ENCODE data around the gene BORCS5.
"Not testable (repeated sequence)": the region's sequence is repeated elsewhere in the genome, so short reads cannot be mapped to it uniquely, and the experiment has no call there.

BORCS5 gene

GRCh38 chr12:12498210-12498609 lies 141.3 kb downstream of the BORCS5 start:
- DNase-seq (ENCODE audit: low read depth, low spot score) = no peak
- no peak overlapping the region for H3K4me3 ChIP-seq (ENCODE audit: low read length)

- DNase-seq (ENCODE audit: low read depth, low spot score) = no peak
- H3K4me3 ChIP-seq (ENCODE audit: low read length) = no peak overlapping the region
These were observed 143.2 kb downstream of the BORCS5 start for GRCh38 chr12:12499909-12500604.

- no peak for DNase-seq (ENCODE audit: low read depth, low spot score)
These were observed 144.2 kb downstream of the BORCS5 start for GRCh38 chr12:12501121-12501520.

GRCh38 chr12:12502130-12502814 lies 145.4 kb downstream of the BORCS5 start:
- not testable (repeated sequence) for DNase-seq (ENCODE audit: low read depth, low spot score); H3K4me3 ChIP-seq (ENCODE audit: low read length)

More at GRCh38 chr12:12501121-12501520, 144.2 kb downstream of the BORCS5 start:
- H3K4me3 ChIP-seq (ENCODE audit: low read length) = no peak overlapping the region

GRCh38 chr12:12502815-12503151 lies 145.9 kb downstream of the BORCS5 start:
- no peak overlapping the region for H3K4me3 ChIP-seq (ENCODE audit: low read length)
- no peak for DNase-seq (ENCODE audit: low read depth, low spot score)

- H3K4me3 ChIP-seq (ENCODE audit: low read length) = no peak overlapping the region
- DNase-seq (ENCODE audit: low read depth, low spot score) = no peak
These were observed 146.7 kb downstream of the BORCS5 start for GRCh38 chr12:12503384-12504078.

- DNase-seq (ENCODE audit: low read depth, low spot score) = no peak
- H3K4me3 ChIP-seq (ENCODE audit: low read length) = no peak overlapping the region
These were observed 148.9 kb downstream of the BORCS5 start for GRCh38 chr12:12505544-12506495.

- no peak overlapping the region for H3K4me3 ChIP-seq (ENCODE audit: low read length)
- no peak for DNase-seq (ENCODE audit: low read depth, low spot score)
These were observed 149.6 kb downstream of the BORCS5 start for GRCh38 chr12:12506496-12506890.

DNA sequence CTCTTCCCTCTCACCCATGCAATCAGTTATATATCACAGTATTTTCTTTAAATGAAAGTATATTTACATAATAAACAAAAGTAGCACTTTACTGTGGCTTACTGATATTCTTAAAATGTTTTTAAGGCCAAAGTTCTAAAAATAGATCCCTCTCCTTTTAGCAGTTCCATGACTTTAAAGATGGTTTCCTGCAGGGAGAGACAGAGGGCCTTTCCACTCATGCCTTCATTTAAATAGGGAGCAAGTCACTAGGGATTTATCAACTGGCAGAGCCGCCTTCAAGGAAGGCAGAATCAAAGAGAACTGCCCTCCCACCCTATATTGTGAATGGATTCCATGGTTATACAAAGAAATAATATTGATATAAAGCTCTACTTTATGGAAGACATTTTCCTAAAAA lies 150.2 kb downstream of the BORCS5 start:
- DNase-seq (ENCODE audit: low read depth, low spot score) = no peak
- no peak overlapping the region for H3K4me3 ChIP-seq (ENCODE audit: low read length)

DNA sequence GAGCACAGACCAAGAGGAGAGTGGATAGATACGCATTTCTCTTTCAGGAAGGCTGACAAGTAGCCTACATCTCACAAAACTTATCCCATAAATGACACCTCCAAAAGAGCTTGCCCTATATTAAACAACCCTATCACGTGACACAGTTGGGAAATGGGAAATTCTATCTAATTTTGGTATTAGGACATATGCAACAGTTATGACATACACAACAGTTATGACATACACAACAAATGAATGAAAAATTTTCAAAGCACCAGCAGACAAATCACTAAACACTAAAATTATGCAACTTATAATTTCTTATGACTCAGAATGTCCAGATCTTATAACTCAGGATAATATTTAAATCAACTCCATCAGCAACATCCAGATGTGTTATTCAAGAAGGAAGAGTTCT lies 151.7 kb downstream of the BORCS5 start:
- no peak overlapping the region for H3K4me3 ChIP-seq (ENCODE audit: low read length)
- no peak for DNase-seq (ENCODE audit: low read depth, low spot score)

GRCh38 chr12:12510141-12510540 lies 153.3 kb downstream of the BORCS5 start:
- no peak for DNase-seq (ENCODE audit: low read depth, low spot score)
- no peak overlapping the region for H3K4me3 ChIP-seq (ENCODE audit: low read length)

DNA sequence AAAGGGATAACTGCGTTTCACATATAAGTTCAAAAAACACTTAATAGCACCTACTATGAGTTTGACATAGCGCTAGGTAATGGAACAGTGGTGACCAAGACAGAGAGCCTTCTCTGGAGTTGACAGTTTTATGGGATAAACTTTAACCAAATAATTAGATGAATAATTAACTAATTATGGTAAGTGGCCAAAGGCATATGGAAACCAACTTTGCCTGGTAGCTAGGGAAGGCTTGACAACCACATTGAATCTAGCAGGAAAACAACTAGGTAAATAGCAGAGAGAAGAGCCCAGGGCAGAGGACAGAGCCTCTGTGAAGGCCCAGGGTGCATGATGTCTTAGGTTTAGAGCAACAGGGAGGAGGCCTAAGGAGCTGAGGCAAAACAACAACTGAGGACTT lies 153.7 kb downstream of the BORCS5 start:
- no peak overlapping the region for H3K4me3 ChIP-seq (ENCODE audit: low read length)
- no peak for DNase-seq (ENCODE audit: low read depth, low spot score)

DNA sequence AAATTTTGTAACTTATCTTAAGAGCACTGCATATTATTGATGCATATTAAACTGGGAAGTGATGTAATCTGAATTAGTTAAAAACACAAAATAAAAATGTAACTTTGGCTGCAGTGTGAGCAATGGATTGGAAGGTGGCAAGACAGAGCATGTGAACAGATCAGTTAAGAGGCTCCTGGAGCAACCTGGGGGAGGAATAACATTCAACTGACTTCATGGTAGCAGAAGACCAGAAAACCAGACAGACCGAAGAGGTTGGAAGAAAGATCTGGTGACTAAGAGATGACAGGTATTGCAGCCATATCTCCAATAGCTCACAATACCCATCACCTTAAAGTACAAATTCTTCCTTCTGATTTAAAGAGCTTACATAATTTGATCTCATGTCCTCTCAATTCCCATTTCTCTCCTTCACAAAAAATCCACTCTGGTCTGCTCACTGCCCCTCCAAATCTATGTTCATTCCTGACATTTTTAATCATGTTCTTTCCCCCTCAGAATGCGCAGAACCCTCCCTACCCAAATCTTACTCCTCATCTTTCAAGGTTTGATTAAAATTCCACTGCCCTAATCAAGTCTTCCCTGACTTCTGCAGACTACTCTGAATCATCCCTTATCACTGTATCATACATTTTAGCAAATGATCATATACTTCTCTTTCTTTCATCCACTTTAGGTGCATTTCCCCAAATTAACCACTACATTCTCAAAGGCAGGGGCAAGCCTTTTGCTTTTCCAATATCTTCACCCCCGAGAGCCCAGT lies 154.3 kb downstream of the BORCS5 start:
- DNase-seq (ENCODE audit: low read depth, low spot score) = no peak
- no peak overlapping the region for H3K4me3 ChIP-seq (ENCODE audit: low read length)

DNA sequence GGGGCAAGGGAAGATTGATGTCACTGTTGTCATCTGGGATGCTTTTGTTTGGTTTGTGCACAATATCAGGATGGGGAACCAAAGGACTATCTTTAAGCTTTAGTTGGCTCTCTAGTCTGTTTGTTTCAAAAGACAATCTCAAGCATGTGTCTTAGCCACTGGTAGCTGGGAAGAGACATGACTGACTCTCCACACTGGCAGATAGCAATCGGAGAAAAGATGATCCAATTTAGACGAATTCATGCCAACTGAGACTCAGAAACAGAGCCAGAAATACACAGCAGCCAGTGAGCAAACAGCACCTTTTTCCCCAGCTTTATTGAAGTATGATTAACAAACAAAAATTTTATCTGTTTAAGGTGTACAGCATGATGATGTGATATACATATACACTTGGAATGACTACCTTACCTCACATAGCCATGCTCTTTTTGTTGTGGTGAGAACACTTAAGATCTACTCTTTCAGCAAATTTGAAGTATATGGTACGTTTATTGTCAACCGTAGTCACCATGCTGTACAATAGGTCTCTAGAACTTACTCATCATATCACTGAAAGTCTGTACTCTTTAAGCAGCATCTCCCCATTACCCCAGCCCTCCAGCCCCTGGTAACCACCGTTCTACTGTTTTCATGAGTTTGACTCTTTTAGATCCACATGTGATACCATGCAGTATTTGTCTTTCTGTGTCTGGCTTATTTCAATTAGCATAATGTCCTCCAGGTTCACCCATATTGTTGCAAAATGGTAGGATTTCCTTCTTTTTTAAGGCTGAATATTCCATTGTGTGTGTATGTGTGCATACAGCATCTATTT lies 155.2 kb downstream of the BORCS5 start:
- DNase-seq (ENCODE audit: low read depth, low spot score) = no peak

DNA sequence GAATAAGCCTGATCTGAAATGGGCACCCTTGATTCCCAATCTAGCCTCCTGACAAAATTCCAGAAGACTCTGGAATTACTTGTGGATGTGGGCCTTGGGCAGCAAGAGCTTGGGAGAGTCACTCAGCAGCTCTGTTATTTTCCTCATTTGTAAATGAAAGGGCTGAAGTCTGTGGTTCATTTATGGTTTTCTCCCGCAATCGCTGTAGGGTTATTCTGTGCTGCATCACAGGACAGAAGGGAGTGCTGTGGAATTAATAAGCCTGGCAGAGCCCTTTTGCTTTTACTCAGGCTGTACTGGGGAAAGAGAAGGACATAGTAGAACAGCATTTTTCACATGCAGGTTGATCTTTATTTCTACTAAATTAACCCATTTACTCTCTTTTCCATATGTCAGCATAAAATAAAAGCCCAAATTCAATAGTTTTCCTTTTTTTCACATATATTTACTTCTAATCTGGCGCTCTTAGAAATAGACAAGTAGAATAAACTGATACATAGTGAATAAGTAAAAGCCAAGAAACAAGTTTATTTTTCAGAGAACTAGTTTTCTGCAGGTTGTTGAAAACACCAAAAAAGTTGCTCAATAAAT lies 156.6 kb downstream of the BORCS5 start:
- no peak for DNase-seq (ENCODE audit: low read depth, low spot score)
- no peak overlapping the region for H3K4me3 ChIP-seq (ENCODE audit: low read length)

More for the DNA sequence above, 155.2 kb downstream of the BORCS5 start:
- no peak overlapping the region for H3K4me3 ChIP-seq (ENCODE audit: low read length)

DNA sequence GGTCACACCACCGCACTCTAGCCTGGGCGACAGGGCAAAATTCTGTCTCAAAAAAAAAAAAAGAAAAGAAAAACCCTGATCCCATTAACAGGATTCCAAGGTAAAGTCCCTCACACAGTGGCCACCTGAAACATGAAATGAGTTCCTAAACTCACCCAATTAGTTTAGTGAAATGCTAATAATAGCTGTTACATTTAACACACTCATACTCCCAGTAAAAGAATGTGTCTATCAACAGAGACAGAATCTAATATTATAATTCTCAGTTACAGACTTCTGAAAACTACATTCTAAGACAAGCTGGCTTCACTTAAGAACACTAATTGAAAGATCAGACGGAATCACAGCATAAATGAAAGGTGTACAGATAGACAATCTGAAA lies 161.6 kb downstream of the BORCS5 start:
- DNase-seq (ENCODE audit: low read depth, low spot score) = no peak
- H3K4me3 ChIP-seq (ENCODE audit: low read length) = no peak overlapping the region

- DNase-seq (ENCODE audit: low read depth, low spot score) = no peak
- no peak overlapping the region for H3K4me3 ChIP-seq (ENCODE audit: low read length)
These were observed 162.0 kb downstream of the BORCS5 start for GRCh38 chr12:12518919-12519318.

Data from Jurkat, Clone E6-1 (cell line).